Upper lobe of left lung (tissue), 4 donors: ENCODE measurements around the gene ANGPT4.

Experiments used
- CTCF ChIP-seq, 6 experiments: fragments of 450-650 bp in 4 of 6; fragments of 200-600 bp in 2 of 6; sonication (generic) in 2 of 6; IDR thresholded peaks; one replicate each; pipeline ENCODE4 v1.5.1; 2016 to 2019; ENCODE audit warnings: antibody characterized with exemption in 6 of 6
- POLR2AphosphoS5 ChIP-seq, 2 donors: sonication (generic); formaldehyde crosslinking; IDR thresholded peaks; one replicate each; pipeline ENCODE4 v1.5.1; 2017; ENCODE audit warnings: antibody characterized with exemption in 2 of 2

- TF ChIP-seq CTCF (IDR thresholded peaks at IDR 0.05), result no peak
- TF ChIP-seq POLR2AphosphoS5 (IDR thresholded peaks at IDR 0.05), result no peak
These were observed 26.5 kb upstream of the ANGPT4 start for GRCh38 chr20:942611-943010.
